Measurements from ENCODE around the gene ASCL5.

Gene ASCL5

DNA sequence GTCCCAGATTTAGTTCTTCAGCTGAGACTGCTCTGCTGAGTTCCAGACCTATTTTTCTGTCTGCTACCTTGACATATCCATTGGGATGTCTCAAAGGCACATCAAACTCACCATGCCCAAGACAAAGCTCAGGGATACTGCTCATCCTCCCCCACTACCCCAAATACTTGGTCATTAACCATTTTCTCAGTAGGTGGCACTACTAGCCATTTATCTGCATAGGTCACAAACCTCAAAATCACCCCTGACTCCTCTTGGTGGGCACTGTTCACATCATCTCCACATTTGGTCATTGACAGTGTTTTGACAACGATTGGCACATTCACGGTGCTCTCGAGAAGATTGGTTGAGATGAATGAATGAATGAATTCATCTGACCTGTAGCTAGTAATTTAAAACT is 46.8 kb downstream of the ASCL5 start:
- H3K27me3 ChIP-seq (ENCODE audit: low read length), result no peaks in the 10 kb centered on the region

DNA sequence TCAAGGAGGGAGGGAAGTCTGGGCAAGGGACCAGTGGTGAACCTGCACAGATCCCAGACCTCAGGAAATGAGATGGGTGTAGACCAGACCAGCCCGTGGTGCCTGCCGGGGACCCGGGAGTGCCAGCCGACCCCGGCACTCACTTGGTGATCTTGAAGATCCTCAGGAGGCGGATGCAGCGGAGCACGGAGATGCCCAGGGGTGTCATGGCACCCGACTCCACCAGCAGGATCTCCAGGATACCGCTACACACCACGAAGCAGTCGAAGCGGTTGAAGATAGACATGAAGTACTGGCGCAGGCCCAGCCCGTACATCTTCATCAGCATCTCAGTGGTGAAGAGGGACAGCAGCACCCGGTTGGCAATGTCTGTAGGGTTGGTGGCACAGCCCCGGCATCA is 49.2 kb downstream of the ASCL5 start:
- TF ChIP-seq EZH2phosphoT487 (conservative IDR thresholded peaks at IDR 0.05; ENCODE audit: low read length), result no peak
- TF ChIP-seq, protein P1, sequence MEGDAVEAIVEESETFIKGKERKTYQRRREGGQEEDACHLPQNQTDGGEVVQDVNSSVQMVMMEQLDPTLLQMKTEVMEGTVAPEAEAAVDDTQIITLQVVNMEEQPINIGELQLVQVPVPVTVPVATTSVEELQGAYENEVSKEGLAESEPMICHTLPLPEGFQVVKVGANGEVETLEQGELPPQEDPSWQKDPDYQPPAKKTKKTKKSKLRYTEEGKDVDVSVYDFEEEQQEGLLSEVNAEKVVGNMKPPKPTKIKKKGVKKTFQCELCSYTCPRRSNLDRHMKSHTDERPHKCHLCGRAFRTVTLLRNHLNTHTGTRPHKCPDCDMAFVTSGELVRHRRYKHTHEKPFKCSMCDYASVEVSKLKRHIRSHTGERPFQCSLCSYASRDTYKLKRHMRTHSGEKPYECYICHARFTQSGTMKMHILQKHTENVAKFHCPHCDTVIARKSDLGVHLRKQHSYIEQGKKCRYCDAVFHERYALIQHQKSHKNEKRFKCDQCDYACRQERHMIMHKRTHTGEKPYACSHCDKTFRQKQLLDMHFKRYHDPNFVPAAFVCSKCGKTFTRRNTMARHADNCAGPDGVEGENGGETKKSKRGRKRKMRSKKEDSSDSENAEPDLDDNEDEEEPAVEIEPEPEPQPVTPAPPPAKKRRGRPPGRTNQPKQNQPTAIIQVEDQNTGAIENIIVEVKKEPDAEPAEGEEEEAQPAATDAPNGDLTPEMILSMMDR (IDR thresholded peaks at IDR 0.05; ENCODE audit: insufficient read depth, low read length, poor library complexity, severe bottlenecking), result no peak

More for the DNA sequence above, 46.8 kb downstream of the ASCL5 start:
- TF ChIP-seq EZH2phosphoT487 (conservative IDR thresholded peaks at IDR 0.05; ENCODE audit: low read length), result no peak
- TF ChIP-seq, protein P1 (IDR thresholded peaks at IDR 0.05; ENCODE audit: insufficient read depth, low read length, poor library complexity, severe bottlenecking), result no peak
- Histone ChIP-seq H3K9ac (ENCODE audit: low read length) (no peak overlapping the region), H3K4me2 (ENCODE audit: low read depth, low read length, poor library complexity, severe bottlenecking) (no peak overlapping the region), H3K9me2 (replicated peaks; ENCODE audit: insufficient read depth, low read length) (no peaks in the 10 kb centered on the region), H3K27ac (ENCODE audit: low read depth, low read length) (no peak overlapping the region), H3F3A (ENCODE audit: insufficient read depth) (no peaks in the 10 kb centered on the region), H3K36me3 (ENCODE audit: low read length) (no peaks in the 10 kb centered on the region), H2AFZ (ENCODE audit: low read depth, low read length, severe bottlenecking) (no peak overlapping the region), H3K9me3 (ENCODE audit: insufficient read depth, low read length) (no peaks in the 10 kb centered on the region), H3K79me2 (ENCODE audit: insufficient read depth, low read length) (no peaks in the 10 kb centered on the region), H3K4me3 (ENCODE audit: insufficient read depth, low read length, poor library complexity, severe bottlenecking) (no peak overlapping the region), H4K20me1 (ENCODE audit: low read depth, low read length) (no peaks in the 10 kb centered on the region)

DNA sequence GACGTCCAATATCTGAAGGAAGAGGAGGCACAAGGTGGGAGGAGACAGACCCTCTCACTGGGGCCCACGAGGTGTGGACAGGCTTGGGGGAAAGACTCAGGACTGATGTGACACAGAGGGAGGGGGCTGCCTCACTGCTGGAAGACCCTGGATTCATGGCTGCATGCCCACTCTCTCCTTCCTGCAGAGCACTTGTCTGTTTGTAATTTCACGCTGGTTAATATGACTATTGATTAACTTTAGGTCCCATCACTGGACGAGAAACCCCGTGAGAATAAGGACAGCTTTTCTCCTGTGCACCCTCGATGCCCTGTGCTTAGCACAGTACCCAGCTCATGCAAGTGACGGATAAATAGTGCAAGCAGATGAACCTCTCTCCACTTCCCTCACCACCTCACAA is 49.9 kb downstream of the ASCL5 start:
- no peaks in the 10 kb centered on the region for H3K36me3 ChIP-seq (ENCODE audit: low read length)
- H3K79me2 ChIP-seq (ENCODE audit: insufficient read depth, low read length), result no peaks in the 10 kb centered on the region
- H3K9ac ChIP-seq (ENCODE audit: low read length), result no peak overlapping the region
- H3F3A ChIP-seq (ENCODE audit: insufficient read depth), result no peaks in the 10 kb centered on the region
- TF ChIP-seq, protein P1 (IDR thresholded peaks at IDR 0.05; ENCODE audit: insufficient read depth, low read length, poor library complexity, severe bottlenecking), result no peak
- no peaks in the 10 kb centered on the region for H3K9me3 ChIP-seq (ENCODE audit: insufficient read depth, low read length)
- H3K9me2 ChIP-seq (replicated peaks; ENCODE audit: insufficient read depth, low read length), result no peaks in the 10 kb centered on the region
- no peak overlapping the region for H2AFZ ChIP-seq (ENCODE audit: low read depth, low read length, severe bottlenecking)
- no peak overlapping the region for H3K27ac ChIP-seq (ENCODE audit: low read depth, low read length)
- no peak overlapping the region for H3K4me2 ChIP-seq (ENCODE audit: low read depth, low read length, poor library complexity, severe bottlenecking)
- no peaks in the 10 kb centered on the region for H4K20me1 ChIP-seq (ENCODE audit: low read depth, low read length)
- H3K4me3 ChIP-seq (ENCODE audit: insufficient read depth, low read length, poor library complexity, severe bottlenecking), result no peak overlapping the region
- H3K27me3 ChIP-seq (ENCODE audit: low read length), result no peaks in the 10 kb centered on the region

More for the DNA sequence above, 49.2 kb downstream of the ASCL5 start:
- Histone ChIP-seq H3K27me3 (ENCODE audit: low read length) (no peaks in the 10 kb centered on the region), H2AFZ (ENCODE audit: low read depth, low read length, severe bottlenecking) (no peak overlapping the region), H3K36me3 (ENCODE audit: low read length) (no peaks in the 10 kb centered on the region), H3K9me2 (replicated peaks; ENCODE audit: insufficient read depth, low read length) (no peaks in the 10 kb centered on the region), H3F3A (ENCODE audit: insufficient read depth) (no peaks in the 10 kb centered on the region), H3K4me2 (ENCODE audit: low read depth, low read length, poor library complexity, severe bottlenecking) (no peak overlapping the region), H3K9me3 (ENCODE audit: insufficient read depth, low read length) (no peaks in the 10 kb centered on the region), H3K27ac (ENCODE audit: low read depth, low read length) (no peak overlapping the region), H3K79me2 (ENCODE audit: insufficient read depth, low read length) (no peaks in the 10 kb centered on the region), H3K9ac (ENCODE audit: low read length) (no peak overlapping the region), H4K20me1 (ENCODE audit: low read depth, low read length) (no peaks in the 10 kb centered on the region), H3K4me3 (ENCODE audit: insufficient read depth, low read length, poor library complexity, severe bottlenecking) (no peak overlapping the region)
